ENCODE data around the gene SMIM28.
"Not testable (repeated sequence)": the region's sequence is repeated elsewhere in the genome, so short reads cannot be mapped to it uniquely, and the experiment has no call there.

The SMIM28 gene

DNA sequence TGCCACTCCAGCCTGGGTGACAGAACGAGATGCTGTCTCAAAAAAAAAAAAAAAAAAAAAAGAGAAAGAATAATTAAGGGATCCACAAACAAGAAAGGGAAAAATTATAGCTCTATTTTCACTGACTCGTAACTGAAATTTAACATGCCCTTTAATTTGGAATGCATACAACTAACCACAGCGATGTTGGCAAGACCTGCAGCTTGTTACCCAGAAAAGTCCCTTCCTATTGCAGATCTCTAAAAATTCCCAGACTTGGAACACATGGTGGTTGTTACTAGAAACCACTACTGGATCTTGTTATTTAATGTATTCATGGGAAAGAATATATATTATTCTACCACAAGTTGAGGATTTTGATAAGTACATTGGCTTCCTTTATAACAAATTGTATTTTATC is 27.8 kb upstream of the SMIM28 start:
- Mint-ChIP-seq H3K9me3 (ENCODE audit: low read depth) (no peaks in the 10 kb centered on the region), H3K27ac (no peak overlapping the region), H3K4me3 (no peak overlapping the region), H3K36me3 (no peaks in the 10 kb centered on the region), H3K27me3 (peaks cover 10% of the 10 kb centered on the region), H3K4me1 (ENCODE audit: low read depth) (no peaks in the 10 kb centered on the region)

DNA sequence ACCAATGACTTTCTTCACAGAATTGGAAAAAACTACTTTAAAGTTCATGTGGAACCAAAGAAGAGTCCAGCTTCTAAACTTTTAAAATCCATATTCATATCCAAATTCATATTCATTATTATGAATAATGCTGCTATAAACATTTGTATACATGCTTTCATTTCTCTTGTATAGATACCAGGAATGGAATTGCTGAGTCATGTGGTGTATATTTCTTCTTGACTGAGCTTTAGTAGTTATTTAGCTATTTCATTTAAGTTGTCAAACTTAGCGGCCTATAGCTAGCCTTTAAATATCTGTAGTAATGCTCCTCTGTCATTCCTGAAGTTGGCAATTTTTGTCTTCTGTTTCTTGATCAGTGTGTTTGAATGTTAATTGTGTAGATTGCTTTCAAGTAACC is 19.8 kb upstream of the SMIM28 start:
- Mint-ChIP-seq H3K36me3 (no peaks in the 10 kb centered on the region), H3K27me3 (peaks cover 9% of the 10 kb centered on the region), H3K4me3 (no peak overlapping the region), H3K4me1 (ENCODE audit: low read depth) (no peaks in the 10 kb centered on the region), H3K9me3 (ENCODE audit: low read depth) (no peaks in the 10 kb centered on the region), H3K27ac (no peak overlapping the region)

DNA sequence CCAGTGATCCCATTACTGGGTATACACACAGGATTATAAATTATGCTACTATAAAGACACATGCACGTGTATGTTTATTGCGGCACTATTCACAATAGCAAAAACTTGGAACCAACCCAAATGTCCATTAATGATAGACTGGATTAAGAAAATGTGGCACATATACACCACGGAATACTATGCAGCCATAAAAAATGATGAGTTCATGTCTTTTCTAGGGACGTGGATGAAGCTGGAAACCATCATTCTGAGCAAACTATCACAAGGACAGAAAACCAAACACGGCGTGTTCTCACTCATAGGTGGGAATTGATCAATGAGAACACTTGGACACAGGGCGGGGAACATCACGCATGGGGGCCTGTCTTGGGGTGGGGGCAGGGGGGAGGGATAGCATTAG is 9.0 kb upstream of the SMIM28 start:
- H3K4me3 Mint-ChIP-seq; H3K9me3 Mint-ChIP-seq (ENCODE audit: low read depth); H3K4me1 Mint-ChIP-seq (ENCODE audit: low read depth); H3K36me3 Mint-ChIP-seq; H3K27me3 Mint-ChIP-seq; H3K27ac Mint-ChIP-seq: not testable (repeated sequence)

DNA sequence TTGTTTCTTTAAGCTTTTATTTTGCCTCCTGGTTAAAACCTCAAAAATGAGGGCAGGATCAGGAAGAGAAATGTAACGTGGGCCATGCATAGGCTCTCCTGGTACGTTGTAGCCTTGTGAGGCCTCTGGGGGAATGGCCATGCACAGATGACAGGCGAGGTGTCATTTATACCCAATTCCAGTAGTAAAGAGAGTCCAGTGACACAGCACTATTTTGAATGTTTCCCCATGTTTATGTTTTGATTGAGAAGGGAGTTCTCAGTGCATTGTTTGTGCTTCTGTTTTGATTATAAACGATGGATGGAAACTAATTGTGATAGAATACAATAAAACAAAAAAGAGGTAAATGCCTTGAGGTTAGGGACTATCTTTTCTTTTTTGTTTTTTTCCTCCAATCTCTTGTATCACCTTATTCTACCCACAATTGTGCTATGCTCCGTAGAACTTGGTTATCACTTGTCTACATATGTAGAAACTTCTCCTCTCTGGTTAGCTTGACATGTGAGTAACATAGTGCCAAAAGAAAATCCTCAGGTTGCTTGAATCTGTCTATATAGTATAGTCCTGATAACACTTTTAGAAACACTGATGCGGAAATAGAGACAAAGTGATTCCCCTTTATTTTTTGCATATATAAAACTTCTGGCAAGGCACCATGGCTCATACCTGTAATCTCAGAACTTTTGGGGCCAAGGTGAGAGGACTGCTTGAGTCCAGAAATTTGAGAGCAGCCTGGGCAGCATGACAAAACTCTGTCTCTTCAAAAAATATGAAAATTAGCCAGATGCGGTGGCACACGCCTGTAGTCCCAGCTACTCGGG is 6.9 kb upstream of the SMIM28 start:
- Mint-ChIP-seq H3K27me3 (peaks cover 2% of the 10 kb centered on the region), H3K27ac (no peak overlapping the region), H3K4me1 (ENCODE audit: low read depth) (peaks cover 2% of the 10 kb centered on the region), H3K4me3 (no peak overlapping the region), H3K9me3 (ENCODE audit: low read depth) (no peaks in the 10 kb centered on the region), H3K36me3 (no peaks in the 10 kb centered on the region)

DNA sequence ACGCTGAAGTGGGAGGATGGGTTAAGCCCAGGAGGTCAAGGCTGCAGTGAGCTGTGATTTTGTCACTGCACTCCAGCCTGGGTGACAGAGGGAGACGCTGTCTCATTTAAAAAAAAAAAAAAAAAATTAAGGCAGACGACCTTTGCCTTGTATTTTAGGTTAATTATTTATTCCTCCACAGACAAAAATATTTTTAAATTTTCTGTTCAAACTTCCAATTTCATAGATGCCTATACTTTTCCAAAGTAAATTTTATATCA is 6.3 kb upstream of the SMIM28 start:
- peaks cover 2% of the 10 kb centered on the region for H3K27me3 Mint-ChIP-seq
- no peaks in the 10 kb centered on the region for H3K9me3 Mint-ChIP-seq (ENCODE audit: low read depth)
- H3K4me3 Mint-ChIP-seq, result no peak overlapping the region
- H3K4me1 Mint-ChIP-seq (ENCODE audit: low read depth), result peaks cover 2% of the 10 kb centered on the region
- no peak overlapping the region for H3K27ac Mint-ChIP-seq
- no peaks in the 10 kb centered on the region for H3K36me3 Mint-ChIP-seq

DNA sequence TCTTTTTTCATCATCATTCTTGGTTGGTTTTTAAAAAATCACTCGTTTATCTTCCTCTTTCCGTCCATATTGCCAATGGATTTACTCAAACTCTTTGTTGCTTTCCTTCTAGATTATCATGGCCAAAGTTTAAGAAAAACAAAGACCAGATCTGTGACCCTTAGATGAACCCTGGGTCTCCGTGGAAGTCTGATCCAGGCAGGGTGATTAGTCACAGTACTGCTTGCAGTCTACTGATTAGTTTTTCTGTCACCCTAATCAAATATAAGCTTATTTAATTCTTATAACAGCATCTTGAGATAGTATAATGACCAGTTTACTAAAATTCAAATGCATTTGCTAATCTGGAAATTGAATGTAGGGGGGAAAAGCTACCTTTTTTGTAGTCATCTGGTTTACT is 6.0 kb upstream of the SMIM28 start:
- peaks cover 2% of the 10 kb centered on the region for H3K27me3 Mint-ChIP-seq
- H3K36me3 Mint-ChIP-seq, result no peaks in the 10 kb centered on the region
- H3K9me3 Mint-ChIP-seq (ENCODE audit: low read depth), result no peaks in the 10 kb centered on the region
- no peak overlapping the region for H3K4me3 Mint-ChIP-seq
- no peak overlapping the region for H3K27ac Mint-ChIP-seq
- peaks cover 2% of the 10 kb centered on the region for H3K4me1 Mint-ChIP-seq (ENCODE audit: low read depth)

DNA sequence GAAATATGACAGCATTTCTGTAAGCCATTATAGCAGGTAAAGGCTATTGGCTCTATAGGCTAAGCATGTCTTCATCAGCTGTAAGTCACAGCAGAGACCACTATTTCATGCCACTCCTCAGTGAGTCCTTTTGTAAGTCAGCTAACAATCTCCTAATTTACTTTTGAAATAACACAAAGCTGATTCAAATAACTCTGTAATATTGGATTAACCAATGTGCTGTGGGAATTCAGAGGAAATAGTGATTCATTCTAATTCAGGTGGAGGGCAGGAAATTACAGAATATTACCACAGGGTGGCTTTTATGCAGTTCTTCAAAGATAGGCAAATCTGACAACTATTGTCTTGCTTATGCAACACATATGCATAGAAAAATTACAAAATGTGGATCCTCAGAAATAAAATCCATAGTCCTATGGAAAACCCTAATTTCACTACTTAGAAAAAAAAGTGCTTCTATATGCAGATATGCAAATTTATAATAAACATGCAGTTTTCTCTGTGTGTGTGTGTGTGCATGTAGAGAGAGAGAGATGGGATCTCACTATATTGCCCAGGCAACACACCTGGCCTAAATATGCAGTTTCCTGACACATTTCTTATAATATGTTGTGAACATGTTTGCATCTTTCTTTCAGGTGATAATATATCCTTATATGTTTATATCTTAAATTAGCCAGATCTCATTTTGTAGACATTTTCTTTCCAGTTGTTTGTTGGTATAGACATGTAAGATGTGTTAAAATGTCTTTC is 4.8 kb upstream of the SMIM28 start:
- Mint-ChIP-seq H3K27ac (no peak overlapping the region), H3K9me3 (ENCODE audit: low read depth) (no peaks in the 10 kb centered on the region)

DNA sequence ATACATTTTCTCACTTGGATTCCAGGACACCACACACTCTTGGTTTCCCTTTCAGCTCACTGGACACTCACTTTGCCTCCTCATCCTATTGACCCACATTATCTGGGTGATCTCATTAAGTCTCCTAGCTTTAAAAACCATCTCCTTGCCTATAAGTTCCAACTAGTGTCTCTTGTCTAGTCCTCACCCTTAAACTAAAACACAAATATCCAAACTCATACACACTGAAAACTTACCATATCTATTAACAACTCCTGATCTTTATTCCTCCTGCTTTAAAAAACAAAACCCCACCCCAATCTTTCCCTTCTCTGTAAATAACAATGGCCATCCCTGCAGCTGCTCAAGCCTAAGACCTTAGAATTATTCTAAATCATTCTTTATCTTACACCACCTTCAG is 3.5 kb upstream of the SMIM28 start:
- H3K36me3 Mint-ChIP-seq, result no peaks in the 10 kb centered on the region
- no peak overlapping the region for H3K4me3 Mint-ChIP-seq
- no peaks in the 10 kb centered on the region for H3K27me3 Mint-ChIP-seq
- H3K4me1 Mint-ChIP-seq (ENCODE audit: low read depth), result peaks cover 2% of the 10 kb centered on the region
- no peaks in the 10 kb centered on the region for H3K9me3 Mint-ChIP-seq (ENCODE audit: low read depth)
- H3K27ac Mint-ChIP-seq, result peak overlapping the region; percentile 23

More for the DNA sequence above, 4.8 kb upstream of the SMIM28 start:
- H3K36me3 Mint-ChIP-seq, result no peaks in the 10 kb centered on the region
- no peaks in the 10 kb centered on the region for H3K27me3 Mint-ChIP-seq
- peaks cover 2% of the 10 kb centered on the region for H3K4me1 Mint-ChIP-seq (ENCODE audit: low read depth)
- no peak overlapping the region for H3K4me3 Mint-ChIP-seq

DNA sequence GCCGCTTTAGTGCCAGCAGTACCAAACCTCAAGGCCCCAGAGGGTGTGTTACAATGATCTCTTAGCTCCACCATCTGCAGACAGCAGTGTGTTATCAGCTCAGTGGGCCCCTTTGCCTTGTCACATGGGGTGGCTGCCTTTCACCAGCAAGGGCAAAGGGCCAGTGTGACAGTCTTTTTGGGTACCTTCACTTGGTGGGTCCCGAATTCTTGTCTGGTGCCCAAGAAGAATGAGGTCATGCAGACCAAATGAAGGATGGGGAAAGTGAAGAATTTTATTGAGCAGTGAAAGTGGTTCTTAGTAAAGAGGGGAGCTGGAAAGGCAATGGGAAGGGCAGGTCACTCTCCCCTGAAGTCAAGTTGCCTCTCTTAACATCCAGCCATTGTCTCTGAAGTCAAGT is 2.9 kb upstream of the SMIM28 start:
- Mint-ChIP-seq H3K36me3 (no peaks in the 10 kb centered on the region), H3K4me1 (ENCODE audit: low read depth) (peaks cover 2% of the 10 kb centered on the region), H3K9me3 (ENCODE audit: low read depth) (no peaks in the 10 kb centered on the region), H3K4me3 (no peak overlapping the region), H3K27me3 (no peaks in the 10 kb centered on the region), H3K27ac (no peak overlapping the region)

DNA sequence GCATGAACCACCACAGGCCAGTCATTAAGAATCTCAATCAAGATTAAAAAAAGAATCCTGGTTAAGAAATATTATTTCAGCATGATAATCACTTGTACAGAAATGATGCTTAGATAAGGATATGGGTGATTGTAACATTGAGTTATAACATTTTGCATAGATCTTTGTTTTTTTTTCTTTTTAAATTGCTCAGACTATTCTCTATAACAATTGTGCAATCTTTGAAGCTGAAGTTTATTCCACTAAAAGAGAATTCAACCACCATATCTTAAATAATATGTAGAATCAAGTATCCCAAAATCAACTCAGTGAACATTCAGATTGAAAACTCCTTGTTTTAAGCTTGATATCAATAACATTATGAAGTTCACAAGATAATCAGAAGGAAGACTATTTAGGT is 663 bp upstream of the SMIM28 start:
- H3K27ac Mint-ChIP-seq, result no peak overlapping the region
- no peak overlapping the region for H3K4me3 Mint-ChIP-seq
- no peaks in the 10 kb centered on the region for H3K27me3 Mint-ChIP-seq
- no peaks in the 10 kb centered on the region for H3K9me3 Mint-ChIP-seq (ENCODE audit: low read depth)
- H3K4me1 Mint-ChIP-seq (ENCODE audit: low read depth), result peaks cover 2% of the 10 kb centered on the region
- no peaks in the 10 kb centered on the region for H3K36me3 Mint-ChIP-seq

DNA sequence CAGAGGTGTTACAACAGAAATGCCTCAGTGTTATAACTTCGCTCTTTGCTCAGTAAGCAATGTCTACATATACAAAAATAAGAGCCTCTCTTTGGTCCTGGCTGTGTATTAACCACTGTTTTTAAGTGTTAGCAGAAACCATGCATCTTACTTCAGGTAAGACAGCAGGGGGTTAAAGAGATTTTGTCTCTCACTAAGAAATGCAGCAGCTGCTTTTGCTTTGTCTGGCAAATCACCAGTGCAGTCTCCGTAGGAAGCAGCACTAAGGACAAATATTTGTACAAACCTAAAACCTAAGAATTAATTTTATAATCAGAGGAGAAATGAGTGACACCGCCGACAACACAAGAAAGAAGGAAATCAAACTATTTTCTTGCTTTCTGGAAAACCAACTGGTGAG is 758 bp downstream of the SMIM28 start:
- Mint-ChIP-seq H3K4me1 (ENCODE audit: low read depth) (no peaks in the 10 kb centered on the region), H3K9me3 (ENCODE audit: low read depth) (no peaks in the 10 kb centered on the region), H3K36me3 (no peaks in the 10 kb centered on the region), H3K27ac (no peak overlapping the region), H3K4me3 (no peak overlapping the region), H3K27me3 (peaks cover 1% of the 10 kb centered on the region)

DNA sequence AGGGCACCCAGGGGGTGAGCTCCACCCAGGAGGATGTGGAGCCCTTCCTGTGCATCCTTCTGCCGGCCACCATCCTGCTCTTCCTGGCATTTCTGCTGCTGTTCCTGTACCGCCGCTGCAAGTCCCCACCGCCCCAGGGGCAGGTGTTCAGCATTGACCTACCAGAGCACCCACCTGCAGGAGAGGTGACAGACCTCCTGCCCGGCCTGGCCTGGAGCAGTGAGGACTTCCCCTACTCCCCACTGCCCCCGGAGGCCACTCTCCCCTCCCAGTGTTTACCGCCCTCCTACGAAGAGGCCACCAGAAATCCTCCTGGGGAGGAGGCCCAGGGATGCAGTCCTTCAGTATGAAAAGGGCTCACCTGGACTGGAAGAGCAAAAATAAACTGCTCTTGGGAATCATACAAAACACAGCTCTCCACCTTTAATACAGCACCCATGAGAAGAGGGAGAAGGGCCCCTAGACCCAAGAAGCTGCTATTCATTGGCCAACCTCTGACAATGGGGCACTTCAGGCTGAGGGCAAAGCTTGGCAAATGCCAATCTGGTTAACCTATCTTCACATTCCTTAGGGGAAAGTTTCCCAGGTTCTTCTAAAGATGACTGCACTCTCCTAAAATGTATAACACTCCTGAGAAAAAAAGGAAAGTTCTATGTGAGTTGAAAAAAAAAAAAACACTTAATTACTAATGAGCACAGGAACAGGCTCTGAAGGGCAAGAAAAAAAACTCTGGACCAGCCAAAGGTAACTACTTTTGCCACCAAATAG is 5.0 kb downstream of the SMIM28 start:
- Mint-ChIP-seq H3K4me3 (no peak overlapping the region), H3K4me1 (ENCODE audit: low read depth) (no peaks in the 10 kb centered on the region), H3K27ac (no peak overlapping the region), H3K36me3 (no peaks in the 10 kb centered on the region), H3K27me3 (peaks cover 2% of the 10 kb centered on the region), H3K9me3 (ENCODE audit: low read depth) (no peaks in the 10 kb centered on the region)

DNA sequence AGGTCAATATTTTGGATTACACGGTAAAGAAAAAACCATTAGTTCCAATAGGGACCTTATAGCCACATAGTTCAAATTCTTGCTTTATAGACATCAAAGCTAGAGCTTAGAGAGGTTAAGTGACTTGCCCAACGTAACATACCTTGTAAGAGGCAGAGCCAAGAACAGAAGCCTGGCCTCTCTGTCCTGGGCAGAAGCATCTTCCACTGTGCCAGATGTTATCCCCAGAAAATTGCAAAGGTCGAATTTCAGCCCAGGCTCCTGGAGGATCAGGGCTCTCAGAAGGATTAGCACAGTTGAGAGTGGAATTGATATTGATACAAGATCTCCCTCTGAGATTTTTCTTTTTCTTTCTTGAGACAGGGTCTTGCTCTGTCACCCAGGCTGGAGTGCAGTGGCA is 6.1 kb downstream of the SMIM28 start:
- peaks cover 2% of the 10 kb centered on the region for H3K27me3 Mint-ChIP-seq
- H3K27ac Mint-ChIP-seq, result no peak overlapping the region
- no peaks in the 10 kb centered on the region for H3K9me3 Mint-ChIP-seq (ENCODE audit: low read depth)
- no peak overlapping the region for H3K4me3 Mint-ChIP-seq
- H3K36me3 Mint-ChIP-seq, result no peaks in the 10 kb centered on the region
- H3K4me1 Mint-ChIP-seq (ENCODE audit: low read depth), result no peaks in the 10 kb centered on the region

DNA sequence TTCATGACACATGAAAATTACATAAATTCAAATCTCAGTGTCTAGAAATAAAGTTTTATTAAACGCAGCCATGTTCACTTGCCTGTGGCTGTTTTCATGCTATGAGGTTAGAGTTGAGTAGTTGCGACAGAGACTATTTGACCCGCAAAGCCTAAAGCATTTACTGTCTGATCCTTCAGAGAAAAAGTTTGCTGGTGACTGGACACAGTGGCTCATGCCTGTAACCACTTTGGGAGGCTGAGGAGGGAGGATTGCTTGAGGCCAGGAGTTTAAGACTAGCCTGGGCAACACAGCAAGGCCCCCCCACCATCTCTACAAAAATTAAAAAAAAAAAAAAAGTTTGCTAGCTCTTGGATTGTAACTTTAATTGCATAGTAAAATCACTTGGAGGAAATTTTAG is 9.2 kb downstream of the SMIM28 start:
- H3K27ac Mint-ChIP-seq, result no peak overlapping the region
- no peak overlapping the region for H3K4me3 Mint-ChIP-seq
- no peaks in the 10 kb centered on the region for H3K36me3 Mint-ChIP-seq
- no peaks in the 10 kb centered on the region for H3K4me1 Mint-ChIP-seq (ENCODE audit: low read depth)
- no peaks in the 10 kb centered on the region for H3K9me3 Mint-ChIP-seq (ENCODE audit: low read depth)
- H3K27me3 Mint-ChIP-seq, result peaks cover 5% of the 10 kb centered on the region

DNA sequence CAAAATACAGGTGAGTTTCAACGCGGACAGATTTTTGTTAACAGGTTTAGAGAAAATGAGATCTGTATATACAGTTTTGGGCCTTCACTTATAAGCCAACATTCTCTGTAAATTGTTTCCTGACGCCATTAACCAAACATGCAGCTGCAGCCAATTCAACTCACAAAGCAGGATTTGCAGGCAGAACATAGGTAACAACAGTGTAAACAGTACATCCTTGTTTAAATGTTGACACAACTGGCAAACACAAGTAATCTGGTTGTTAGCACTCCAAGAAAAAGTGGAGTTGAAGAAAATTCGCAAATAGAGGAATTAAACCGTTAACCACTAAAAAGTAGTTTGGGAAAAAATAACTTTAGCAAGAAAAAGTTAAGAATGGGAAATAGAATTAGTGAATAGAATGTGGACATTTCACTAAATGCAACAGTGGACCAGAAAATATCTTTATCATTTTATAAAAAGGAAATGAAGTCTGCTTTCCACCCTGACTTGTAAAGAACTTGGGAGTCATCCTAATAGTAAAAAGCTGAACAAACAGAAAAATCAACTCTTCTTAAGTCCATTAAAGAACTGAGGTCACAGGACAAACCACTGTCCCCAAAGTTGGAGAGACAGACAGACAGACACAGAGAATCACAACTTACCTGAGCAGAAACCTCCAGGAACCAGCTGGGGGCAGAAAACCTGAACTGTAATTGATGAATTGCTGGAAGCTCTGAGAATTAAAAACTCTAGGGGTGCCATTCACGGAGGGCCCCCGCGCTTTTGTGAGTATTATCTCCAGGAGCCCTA is 10.1 kb downstream of the SMIM28 start:
- no peaks in the 10 kb centered on the region for H3K9me3 Mint-ChIP-seq (ENCODE audit: low read depth)
- peaks cover 5% of the 10 kb centered on the region for H3K27me3 Mint-ChIP-seq
- no peaks in the 10 kb centered on the region for H3K4me1 Mint-ChIP-seq (ENCODE audit: low read depth)
- no peak overlapping the region for H3K4me3 Mint-ChIP-seq
- no peaks in the 10 kb centered on the region for H3K36me3 Mint-ChIP-seq
- no peak overlapping the region for H3K27ac Mint-ChIP-seq

All from activated naive CD8-positive, alpha-beta T cell (primary cell).